GM18511 (cell line): Measurements from ENCODE around the gene RAPGEFL1.
"Not testable (repeated sequence)": the region's sequence is repeated elsewhere in the genome, so short reads cannot be mapped to it uniquely, and the experiment has no call there.

Experiments
- ATAC-seq: cut with Tn5 transposase; IDR thresholded peaks from one replicate; pipeline ENCODE4 v1.9.1; 2021; ENCODE audit warnings: mild to moderate bottlenecking, moderate library complexity; ENCODE audit not compliant: unreplicated experiment

Gene RAPGEFL1, protein sequence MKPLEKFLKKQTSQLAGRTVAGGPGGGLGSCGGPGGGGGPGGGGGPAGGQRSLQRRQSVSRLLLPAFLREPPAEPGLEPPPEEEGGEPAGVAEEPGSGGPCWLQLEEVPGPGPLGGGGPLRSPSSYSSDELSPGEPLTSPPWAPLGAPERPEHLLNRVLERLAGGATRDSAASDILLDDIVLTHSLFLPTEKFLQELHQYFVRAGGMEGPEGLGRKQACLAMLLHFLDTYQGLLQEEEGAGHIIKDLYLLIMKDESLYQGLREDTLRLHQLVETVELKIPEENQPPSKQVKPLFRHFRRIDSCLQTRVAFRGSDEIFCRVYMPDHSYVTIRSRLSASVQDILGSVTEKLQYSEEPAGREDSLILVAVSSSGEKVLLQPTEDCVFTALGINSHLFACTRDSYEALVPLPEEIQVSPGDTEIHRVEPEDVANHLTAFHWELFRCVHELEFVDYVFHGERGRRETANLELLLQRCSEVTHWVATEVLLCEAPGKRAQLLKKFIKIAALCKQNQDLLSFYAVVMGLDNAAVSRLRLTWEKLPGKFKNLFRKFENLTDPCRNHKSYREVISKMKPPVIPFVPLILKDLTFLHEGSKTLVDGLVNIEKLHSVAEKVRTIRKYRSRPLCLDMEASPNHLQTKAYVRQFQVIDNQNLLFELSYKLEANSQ

DNA sequence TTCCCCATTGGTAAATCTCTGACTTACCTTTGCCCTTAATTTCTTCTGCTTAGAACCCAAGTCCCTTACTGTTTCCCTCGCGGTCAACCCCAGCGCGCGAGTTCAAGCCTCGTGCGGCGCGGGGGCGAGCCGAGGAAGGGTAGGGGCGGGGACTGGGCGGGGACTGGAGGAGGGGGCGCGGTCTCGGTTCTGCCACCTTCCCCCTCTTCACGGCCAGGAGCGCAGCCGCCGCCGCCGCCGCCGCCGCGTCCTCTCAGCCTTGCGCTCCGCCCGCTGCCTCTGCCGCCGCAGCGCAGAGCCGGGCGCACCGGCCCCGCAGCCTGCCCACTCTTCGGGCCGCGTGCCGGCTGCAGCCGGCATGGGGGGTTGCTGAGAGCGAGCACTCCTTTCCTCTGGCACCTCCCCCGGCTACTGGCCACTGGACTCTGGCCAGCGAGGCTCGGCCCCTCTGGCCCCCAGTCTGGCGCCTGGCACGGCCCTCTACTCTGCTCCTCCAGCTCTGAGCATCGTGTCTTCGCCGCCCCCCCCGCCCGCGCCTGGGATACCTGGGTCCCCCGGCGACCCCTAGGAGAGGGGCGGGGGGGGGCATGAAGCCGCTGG is at the start of gene RAPGEFL1:
Gene RAPGEFL1, plus strand, starts transcription at position 196 of the 600 bp plus-strand sequence. Its CDS starts 392 bp downstream, at position 588.
- no peak for ATAC-seq

DNA sequence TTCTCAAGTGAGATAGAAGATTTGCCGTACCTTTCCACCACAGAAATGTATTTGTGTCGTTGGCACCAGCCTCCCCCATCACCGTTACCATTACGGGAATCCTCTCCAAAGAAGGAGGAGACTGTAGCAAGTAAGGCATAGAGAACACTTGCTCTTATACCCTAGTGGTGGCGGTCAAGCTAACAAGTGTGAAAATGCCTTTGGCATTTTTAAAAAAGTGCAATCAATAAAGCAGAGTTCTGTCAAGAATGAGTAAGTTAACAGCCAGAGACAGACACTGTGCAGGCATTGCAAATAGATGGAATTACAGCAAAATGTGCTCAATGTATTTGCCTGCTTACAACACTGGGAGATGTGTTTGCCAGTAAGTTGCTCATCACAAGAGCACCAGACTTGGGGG is 47.8 kb upstream of the RAPGEFL1 start:
- no peak for ATAC-seq

DNA sequence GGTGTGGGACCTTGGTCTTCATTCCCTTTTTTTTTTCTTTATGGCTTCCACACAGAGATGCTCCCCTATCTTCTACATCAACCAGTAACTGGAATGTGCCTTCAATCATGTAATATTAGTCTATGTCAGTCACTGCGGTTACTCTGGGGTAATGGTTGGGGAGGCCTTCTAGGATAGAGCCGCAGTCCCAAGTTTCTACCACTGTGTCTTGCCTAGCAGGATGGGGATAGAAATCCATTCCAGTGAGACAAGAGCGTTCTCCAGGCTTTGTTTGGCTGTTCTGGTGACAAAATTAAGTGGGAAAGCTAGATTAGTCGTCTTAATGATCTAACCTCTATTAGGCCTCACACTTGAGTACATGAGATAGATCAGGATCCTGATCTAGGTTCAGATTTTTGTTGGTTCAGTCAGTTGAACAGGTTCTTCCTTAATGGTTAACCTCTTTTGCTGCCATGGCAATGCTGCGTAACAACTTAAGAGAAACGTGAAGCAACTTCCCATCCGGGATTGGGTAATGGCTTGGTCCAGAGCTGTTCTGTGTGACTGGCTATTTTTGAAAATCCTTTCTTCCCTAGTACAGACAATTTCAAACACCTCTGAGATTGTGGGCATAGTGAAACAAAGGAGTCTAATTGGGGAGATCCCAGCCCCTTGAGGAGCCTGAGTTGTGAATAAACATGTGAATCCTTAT is 46.8 kb upstream of the RAPGEFL1 start:
- no peak for ATAC-seq

DNA sequence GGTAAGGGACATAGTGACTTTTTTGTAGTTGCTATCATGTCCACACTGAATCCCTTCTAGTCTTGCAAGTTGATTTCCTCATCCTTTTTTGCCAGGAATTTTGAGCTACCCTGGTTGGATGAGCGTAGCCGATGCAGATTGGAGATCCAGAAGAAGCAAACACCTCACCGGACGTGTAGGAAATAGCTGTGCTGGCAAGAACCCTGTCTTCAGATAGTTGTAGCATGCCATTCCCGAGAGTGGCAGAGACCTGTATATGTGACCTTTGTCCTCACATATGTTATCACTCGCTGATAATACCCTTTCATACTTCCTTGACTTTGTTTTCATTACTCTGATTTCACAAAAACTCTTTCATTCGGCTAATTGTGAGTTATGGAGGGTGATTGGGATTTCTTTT is 43.1 kb upstream of the RAPGEFL1 start:
- no peak for ATAC-seq

DNA sequence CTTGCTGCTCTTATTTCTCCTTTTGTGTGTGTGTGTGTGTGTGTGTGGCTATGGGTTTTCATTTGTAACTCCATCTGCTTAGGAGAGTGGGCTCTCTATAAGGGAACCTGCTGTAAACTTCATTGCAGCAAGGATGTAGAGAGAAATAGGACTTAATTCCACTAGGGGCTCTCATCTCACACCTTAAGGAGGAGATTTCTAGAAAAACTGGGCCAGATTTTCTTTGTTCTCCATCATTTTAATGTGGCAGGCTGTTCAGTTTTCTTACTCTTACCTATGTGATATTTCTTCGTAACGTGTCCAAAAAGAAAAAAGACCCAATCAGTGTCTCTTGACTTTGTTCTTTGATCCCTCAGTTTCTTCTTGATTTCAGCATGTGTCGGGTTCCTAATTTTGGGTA is 41.5 kb upstream of the RAPGEFL1 start:
- ATAC-seq, result no peak

DNA sequence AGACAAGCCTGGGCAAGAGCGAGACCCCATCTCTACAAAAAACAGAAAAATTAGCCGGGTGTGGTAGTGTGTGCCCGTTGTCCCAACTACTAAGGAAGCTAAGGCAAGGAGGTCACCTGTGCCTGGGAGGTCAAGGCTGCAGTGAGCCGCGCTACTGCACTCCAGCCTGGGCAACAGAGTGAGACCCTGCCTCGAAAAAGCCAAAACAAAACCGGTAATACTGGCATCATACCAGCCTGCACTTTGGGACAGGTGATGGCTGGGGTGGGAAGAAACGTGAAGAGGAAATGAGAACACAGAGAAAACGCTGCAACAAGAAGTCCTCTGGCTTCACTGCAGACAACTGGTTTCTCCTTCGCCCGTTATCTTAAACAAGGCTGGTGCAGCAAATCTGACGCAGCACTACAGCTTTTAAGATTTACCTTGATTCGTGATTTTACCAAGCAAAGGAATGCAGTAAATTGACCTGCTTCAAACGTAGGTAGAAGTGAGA is 37.7 kb upstream of the RAPGEFL1 start:
- ATAC-seq, result peak; percentile 21

DNA sequence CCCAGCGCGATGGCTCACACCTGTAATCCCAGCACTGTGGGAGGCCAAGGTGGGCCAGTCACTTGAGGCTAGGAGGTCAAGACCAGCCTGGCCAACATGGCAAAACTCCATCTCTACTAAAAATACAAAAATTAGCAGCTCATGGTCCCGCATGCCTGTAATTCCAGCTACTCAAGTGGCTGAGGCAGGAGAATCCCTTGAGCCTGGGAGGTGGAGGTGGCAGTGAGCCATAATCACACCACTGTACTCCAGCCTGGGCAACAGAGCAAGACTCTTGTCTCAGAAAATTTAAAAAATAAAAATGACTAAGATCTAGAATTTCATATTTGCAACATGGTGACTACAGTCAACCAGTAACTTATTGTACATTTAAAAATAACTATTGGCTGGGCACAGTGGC is 34.1 kb upstream of the RAPGEFL1 start:
- not testable (repeated sequence) for ATAC-seq

DNA sequence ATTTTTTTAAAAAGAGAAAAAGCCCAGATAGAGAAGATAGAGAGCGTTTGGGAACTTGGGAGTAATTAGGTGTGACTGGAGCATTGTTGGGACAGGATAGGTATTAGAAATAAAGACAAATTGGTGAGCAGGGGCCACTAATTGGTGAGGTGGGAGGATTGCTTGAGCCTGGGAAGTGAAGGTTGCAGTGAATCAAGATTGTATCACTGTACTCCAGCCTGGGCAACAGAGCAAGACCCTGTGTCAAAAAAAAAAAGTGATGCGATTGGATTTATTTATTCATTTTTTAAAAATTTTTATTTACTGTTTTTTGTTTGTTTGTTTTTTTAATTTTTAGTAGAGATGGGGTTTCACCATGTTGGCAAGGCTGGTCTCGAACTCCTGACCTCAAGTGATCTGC is 31.8 kb upstream of the RAPGEFL1 start:
- no peak for ATAC-seq

DNA sequence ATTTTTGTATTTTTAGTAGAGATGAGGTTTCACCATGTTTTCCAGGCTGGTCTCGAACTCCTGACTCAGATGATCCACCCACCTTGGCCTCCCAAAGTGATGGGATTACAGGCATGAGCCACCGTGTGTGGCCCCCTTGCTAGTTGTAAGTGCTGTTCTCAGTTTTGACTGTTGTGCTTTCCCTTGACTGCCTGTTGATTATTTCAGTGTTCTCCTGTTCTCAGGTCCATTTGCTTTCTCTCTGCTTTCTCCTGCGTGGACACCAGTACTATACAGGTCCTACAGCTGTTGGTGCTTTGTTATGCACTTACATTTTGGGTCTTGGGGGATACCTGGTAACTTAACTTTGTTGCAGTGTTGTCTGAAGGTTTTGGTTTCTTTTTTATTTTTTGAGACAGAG is 28.7 kb upstream of the RAPGEFL1 start:
- no peak for ATAC-seq

DNA sequence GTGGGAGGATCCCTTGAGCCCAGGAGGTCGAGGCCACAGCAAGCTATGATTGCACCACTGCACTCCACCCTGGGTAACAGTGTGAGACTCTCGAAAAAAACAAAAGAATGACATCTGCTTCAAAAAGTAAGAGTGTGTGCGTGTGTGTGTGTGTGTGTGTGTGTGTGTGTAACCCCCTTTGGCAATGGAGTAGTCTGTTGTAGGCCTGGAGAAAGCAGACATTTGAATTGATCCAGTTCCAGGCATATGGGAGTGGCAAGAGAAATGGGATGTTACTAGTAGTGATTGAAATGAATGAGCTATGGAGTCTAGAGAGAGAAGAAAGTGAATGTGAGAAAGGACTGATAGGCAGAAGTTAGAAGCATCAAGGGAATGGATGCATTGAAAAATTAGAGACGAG is 27.0 kb upstream of the RAPGEFL1 start:
- no peak for ATAC-seq

DNA sequence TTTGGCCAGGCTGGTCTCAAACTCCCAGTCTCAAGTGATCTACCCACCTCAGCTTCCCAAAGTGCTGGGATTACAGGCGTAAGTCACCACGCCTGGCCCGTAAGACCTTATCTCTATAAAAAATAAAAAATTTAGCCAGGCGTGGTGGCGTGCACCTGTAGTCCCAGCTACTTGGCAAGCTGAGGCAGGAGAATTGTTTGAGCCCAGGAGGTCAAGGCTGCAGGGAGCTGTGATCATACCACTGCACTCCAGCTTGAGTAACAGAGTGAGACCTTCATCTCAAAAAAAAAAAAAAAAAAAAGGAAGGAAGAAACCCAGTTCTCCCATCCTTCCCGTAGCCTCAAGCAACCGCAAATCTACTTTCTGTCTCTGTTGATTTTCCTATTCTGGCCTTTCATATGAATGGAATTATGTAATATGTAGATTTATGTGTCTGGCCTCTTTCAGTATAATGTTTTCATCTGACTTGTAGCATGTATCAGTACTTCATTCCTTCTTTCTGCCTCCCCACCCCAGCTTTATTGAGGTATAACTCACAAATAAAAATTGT is 25.8 kb upstream of the RAPGEFL1 start:
- no peak for ATAC-seq

DNA sequence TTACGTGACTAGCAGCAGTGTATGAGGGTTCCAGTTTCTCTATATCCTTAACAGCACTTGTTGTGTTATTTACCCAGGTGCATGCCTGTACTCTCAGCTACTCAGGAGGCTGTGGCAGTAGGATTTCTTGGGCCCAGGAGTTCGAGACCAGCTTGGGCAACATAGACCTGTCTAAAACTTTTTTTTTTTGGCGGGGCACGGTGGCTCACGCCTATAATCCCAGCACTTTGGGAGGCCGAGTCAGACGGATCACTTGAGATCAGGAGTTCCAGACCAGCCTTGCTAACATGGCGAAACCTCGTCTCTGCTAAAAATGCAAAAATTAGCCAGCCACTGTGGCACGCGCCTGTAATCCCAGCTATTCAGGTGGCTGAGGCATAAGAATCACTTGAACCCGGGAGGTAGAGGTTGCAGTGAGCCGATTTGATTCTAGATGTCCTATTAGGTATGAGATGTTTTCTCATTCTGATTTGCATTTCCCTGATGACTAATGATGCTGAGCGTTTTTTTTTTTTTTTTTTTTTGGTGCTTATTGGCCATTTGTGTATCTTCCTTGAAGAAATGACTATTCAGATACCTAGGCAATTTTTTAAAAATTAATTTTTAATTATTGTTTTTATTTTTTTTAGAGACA is 23.6 kb upstream of the RAPGEFL1 start:
- no peak for ATAC-seq

DNA sequence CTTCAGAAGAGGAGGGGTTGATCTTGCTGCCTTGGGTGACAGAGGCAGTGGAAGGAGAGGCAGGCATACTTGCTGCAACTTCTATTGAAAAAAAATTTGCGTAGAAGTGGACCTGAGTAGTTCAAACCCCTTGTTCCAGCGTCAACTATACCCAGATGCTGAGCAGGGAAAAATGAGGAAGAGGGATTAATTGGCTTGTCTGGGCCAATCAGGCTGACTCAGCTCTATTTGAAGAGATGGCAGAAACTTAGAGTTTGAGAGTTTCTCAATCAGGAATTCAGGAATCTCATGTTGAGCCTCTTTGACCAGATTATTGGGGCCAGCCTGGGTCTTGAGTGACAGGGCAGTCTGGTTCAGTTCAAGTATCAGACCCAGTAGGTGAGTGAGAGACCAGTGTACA is 19.3 kb upstream of the RAPGEFL1 start:
- ATAC-seq, result no peak

DNA sequence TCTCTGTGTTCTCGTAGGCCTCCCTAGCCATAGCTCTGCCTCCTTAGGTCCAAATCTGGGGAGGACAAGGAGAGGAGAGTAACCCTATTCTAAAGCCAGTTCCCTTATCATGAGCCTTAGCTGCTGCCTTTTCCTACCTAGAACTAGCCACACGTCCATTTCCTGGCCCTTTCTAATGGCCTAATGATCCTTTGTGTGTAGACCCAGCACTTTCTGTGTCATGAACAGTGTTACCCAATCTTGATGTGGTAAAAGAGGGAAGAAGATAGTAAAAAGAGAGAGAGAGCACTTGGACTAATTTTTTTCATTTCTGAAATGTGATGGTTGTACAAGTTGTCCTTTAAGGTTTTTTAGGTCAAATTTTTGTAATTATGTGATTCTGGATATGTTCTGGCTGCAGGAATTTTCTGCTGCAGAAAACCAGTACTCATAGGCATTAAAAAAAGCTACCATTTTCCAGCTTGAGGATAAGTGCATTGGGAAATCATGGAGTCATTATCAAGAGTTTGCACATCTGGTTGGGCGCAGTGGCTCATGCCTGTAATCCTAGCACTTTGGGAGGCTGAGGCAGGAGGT is 18.7 kb upstream of the RAPGEFL1 start:
- no peak for ATAC-seq

DNA sequence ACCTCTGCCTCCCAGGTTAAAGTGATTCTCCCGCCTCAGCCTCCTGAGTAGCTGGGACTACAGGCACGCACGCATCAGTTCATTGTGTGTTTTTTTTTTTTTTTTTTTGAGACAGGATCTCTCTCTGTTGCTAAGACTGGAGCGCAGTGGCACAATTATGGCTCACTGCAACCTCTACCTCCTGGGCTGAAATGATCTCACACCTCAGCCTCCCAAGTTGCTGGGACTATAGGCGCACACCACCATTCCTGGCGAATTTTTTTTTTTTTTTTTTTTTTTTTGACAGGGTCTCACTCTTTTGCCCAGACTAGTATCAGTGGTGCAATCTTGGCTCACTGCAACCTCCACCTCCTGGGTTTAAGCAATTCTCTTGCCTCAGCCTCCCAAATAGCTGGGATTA is 17.8 kb upstream of the RAPGEFL1 start:
- no peak for ATAC-seq

DNA sequence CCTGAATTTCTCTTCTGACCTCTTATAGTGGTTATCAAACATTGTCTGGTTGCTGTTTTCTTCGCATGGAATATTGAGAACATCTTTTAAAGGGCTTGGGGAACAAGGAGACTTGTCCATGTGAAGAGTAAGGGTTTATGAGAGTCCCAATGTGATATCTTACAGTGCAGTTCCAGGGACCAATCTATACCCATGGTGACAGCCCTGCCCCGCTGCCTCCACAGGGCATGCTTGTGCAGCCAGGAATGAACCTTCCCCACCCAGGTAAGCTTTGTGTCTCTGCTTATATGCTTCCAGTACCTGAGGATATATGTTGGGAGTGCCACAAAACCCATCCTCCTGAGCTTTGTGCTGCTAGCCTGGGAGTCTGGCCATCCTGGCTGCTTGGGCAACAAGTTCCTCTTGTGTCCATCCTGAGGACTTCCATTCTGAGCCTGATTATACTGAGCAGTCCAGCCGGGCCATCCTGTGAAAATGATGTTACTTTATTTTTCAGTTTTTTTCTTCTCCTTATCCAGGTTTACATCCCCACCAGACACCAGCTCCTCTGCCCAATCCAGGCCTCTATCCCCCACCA is 9.5 kb upstream of the RAPGEFL1 start:
- ATAC-seq, result no peak

DNA sequence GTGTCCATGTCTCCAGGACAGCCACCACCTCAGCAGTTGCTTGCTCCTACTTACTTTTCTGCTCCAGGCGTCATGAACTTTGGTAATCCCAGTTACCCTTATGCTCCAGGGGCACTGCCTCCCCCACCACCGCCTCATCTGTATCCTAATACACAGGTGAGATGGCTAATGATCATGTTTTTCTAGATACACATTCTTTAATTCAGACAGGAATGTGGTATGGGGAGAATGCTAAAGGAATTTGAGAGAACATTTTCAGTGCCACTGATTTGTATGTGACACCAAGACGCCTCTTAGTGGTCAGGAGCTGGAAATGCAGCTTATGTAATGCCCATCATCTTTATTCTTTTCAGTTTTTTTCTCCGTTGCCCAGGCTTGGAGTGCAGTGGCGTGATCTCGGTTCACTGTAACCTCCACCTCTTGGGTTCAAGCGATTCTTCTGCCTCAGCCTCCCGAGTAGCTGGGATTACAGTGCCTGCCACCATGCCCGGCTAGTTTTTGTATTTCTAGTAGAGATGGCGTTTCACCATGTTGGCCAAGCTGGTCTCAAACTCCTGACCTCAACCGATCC is 8.9 kb upstream of the RAPGEFL1 start:
- ATAC-seq, result no peak

DNA sequence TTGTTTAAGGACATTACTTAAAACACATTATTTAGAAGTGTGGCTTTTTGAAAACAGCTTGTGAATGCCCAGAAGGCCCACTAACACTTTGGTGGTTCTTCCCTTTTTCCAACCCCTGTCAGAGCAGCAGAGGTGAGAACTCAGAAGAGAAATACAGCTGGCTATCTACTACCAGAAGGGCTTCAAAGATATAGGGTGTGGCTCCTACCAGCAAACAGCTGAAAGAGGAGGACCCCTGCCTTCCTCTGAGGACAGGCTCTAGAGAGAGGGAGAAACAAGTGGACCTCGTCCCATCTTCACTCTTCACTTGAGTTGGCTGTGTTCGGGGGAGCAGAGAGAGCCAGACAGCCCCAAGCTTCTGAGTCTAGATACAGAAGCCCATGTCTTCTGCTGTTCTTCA is 6.9 kb upstream of the RAPGEFL1 start:
- ATAC-seq, result no peak

DNA sequence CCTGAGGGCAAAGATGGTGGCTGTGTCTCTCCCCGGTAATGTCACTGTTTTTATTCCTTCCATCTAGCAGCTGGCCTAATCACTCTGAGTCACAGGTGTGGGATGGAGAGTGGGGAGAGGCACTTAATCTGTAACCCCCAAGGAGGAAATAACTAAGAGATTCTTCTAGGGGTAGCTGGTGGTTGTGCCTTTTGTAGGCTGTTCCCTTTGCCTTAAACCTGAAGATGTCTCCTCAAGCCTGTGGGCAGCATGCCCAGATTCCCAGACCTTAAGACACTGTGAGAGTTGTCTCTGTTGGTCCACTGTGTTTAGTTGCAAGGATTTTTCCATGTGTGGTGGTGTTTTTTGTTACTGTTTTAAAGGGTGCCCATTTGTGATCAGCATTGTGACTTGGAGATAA is 5.5 kb upstream of the RAPGEFL1 start:
- ATAC-seq, result no peak
